PFSK-1 (cell line): Measurements from ENCODE around the gene SLC9A3.

Experiments used
- POLR2AphosphoS5 ChIP-seq: IDR thresholded peaks from 2 replicates; pipeline ENCODE4 v1.6.1; 2012; ENCODE audit warnings: low read depth, mild to moderate bottlenecking, control low read depth, low read length, moderate library complexity
- REST ChIP-seq, 2 experiments: IDR thresholded peaks; 2 replicates each; pipeline versions ENCODE4 v1.6.1 to v1.8.0; 2011 to 2012; ENCODE audit warnings: low read depth in 2 of 2, low read length in 2 of 2, control low read depth in 1 of 2, inconsistent platforms in 1 of 2, mild to moderate bottlenecking in 1 of 2, moderate library complexity in 1 of 2; ENCODE audit not compliant: insufficient read depth in 1 of 2
- SIN3A ChIP-seq: IDR thresholded peaks from 2 replicates; pipeline ENCODE4 v1.6.1; 2012; ENCODE audit warnings: mild to moderate bottlenecking, low read length, moderate library complexity, borderline replicate concordance; ENCODE audit not compliant: insufficient read depth
- TAF1 ChIP-seq: IDR thresholded peaks from 2 replicates; pipeline ENCODE4 v1.6.1; 2012; ENCODE audit warnings: low read length, control low read depth, borderline replicate concordance; ENCODE audit not compliant: insufficient read depth

DNA sequence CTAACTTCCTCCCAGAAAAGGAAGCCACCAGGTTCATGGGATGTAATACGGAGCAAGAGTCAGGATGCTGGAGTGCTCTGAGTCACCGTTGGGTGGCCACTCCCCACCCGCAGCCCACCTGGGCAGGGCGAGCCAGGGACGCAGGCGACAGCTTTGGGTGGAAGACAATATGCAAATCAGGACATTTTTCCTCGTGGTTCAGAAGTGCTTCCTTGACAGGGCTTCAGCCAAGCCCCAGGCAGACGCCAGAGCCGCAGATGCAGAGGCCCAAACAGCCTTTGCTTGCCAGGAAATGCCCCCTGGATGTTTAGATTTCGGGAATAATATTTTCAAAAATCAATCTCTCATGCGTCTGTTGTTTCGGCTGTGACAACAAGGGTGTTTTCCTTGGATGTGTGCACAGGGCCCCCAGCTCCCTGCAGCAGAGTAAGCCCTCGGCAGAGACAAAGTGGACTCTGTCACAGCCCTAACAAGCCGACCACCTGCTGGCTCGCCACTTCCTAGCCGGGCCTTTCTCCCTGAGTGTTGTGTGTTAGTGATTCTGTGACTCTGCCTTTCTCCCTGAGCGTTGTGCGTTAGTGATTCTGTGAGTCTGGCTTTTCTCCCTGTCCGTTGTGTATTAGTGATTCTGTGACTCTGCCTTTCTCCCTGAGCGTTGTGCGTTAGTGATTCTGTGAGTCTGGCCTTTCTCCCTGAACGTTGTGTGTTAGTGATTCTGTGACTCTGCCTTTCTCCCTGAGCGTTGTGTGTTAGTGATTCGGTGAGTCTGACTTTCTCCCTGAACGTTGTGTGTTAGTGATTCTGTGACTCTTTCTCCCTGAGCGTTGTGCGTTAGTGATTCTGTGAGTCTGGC, 11.8 kb upstream of the SLC9A3 start:
- TF ChIP-seq SIN3A (no peak), TAF1 (no peak), REST (IDR thresholded peaks at IDR 0.05; ENCODE audit: insufficient read depth in 1 of 2, low read depth in 2 of 2, low read length in 2 of 2) (no peak), POLR2AphosphoS5 (no peak)
